ENCODE results near the gene ASTN2. TPM values are rescaled to one million over a fixed set of nuclear protein-coding genes. Genes with fewer than 3 reads are reported as not detected.

Gene ASTN2
- total RNA-seq, 1 experiment from 2014 or later, result 4.8 TPM

GRCh38 chr9:117387422-117387821 lies 27.4 kb downstream of the ASTN2 start:
- ChIA-PET RAD21 (ENCODE audit: low non-redundant PET in 1 of 2, low total read pairs in 2 of 2, uncharacterized antibody in 2 of 2, unreplicated experiment in 2 of 2) (no interaction called here), POLR2A (no interaction called here), CTCF (no interaction called here)
- Histone ChIP-seq H2AFZ (ENCODE audit: low read depth, low read length, poor library complexity, severe bottlenecking) (no peak overlapping the region), H4K20me1 (ENCODE audit: insufficient read depth) (no peaks in the 10 kb centered on the region), H3K9ac (ENCODE audit: low read length) (no peak overlapping the region), H3K4me2 (ENCODE audit: low read length) (no peak overlapping the region), H3K79me2 (ENCODE audit: insufficient read depth, low read length) (no peaks in the 10 kb centered on the region), H3K9me3 (ENCODE audit: control insufficient read depth in 1 of 2, insufficient read depth in 1 of 2, low read depth in 1 of 2, low read length in 2 of 2) (peaks cover 0 to 5% of the 10 kb centered on the region in 2 experiments; a peak in 1 of 4 replicates), H3K4me3 (replicated peaks in 1 of 2; ENCODE audit: low read depth in 1 of 2, low read length in 2 of 2) (no peak overlapping the region), H3K27ac (ENCODE audit: low read depth, low read length) (no peak overlapping the region), H3K36me3 (ENCODE audit: control insufficient read depth in 1 of 2, insufficient read depth in 2 of 2, low read length in 2 of 2) (no peaks in the 10 kb centered on the region), H3K27me3 (ENCODE audit: insufficient read depth, low read length) (no peaks in the 10 kb centered on the region), H3K4me1 (ENCODE audit: control insufficient read depth in 1 of 2, insufficient read depth in 2 of 2, low read length in 2 of 2) (no peaks in the 10 kb centered on the region), H3K9me2 (ENCODE audit: insufficient read depth) (no peaks in the 10 kb centered on the region)
- no TSS peak for BruUV-seq (replicated peaks)
- DNase-seq (ENCODE audit: low read depth, low spot score) (no peak), ATAC-seq (no peak)
- intact Hi-C loops (cut with micrococcal nuclease), result no loop called here
- no peak for TF ChIP-seq CBX3 (IDR thresholded peaks at IDR 0.05; ENCODE audit: low read depth)
- TF ChIP-seq ELF1 (IDR thresholded peaks at IDR 0.05; ENCODE audit: borderline replicate concordance, low read depth), result no peak
- TF ChIP-seq SP1 (IDR thresholded peaks at IDR 0.05; ENCODE audit: low read depth), result no peak
- TF ChIP-seq TCF7L2 (IDR thresholded peaks at IDR 0.05; ENCODE audit: borderline replicate concordance, extremely low read depth, insufficient read depth, insufficient read length), result no peak
- TF ChIP-seq CEBPB (IDR thresholded peaks at IDR 0.05; ENCODE audit: low read depth), result no peak
- no peak for TF ChIP-seq EGR1 (IDR thresholded peaks at IDR 0.05; ENCODE audit: low read depth)
- TF ChIP-seq ZFX (IDR thresholded peaks at IDR 0.05), result no peak

- no peak overlapping the region for H3K27ac ChIP-seq (ENCODE audit: low read depth, low read length)
- no peaks in the 10 kb centered on the region for H3K79me2 ChIP-seq (ENCODE audit: insufficient read depth, low read length)
- POLR2A ChIA-PET, result no interaction called here
- H3K27me3 ChIP-seq (ENCODE audit: insufficient read depth, low read length), result no peaks in the 10 kb centered on the region
- no peak for DNase-seq (ENCODE audit: low read depth, low spot score)
- no peak overlapping the region for H3K4me3 ChIP-seq (replicated peaks in 1 of 2; ENCODE audit: low read depth in 1 of 2, low read length in 2 of 2)
- H3K9me2 ChIP-seq (ENCODE audit: insufficient read depth), result no peaks in the 10 kb centered on the region
- no peaks in the 10 kb centered on the region for H3K4me1 ChIP-seq (ENCODE audit: control insufficient read depth in 1 of 2, insufficient read depth in 2 of 2, low read length in 2 of 2)
- H3K9me3 ChIP-seq (ENCODE audit: control insufficient read depth in 1 of 2, insufficient read depth in 1 of 2, low read depth in 1 of 2, low read length in 2 of 2), result peaks cover 0 to 9% of the 10 kb centered on the region in 2 experiments; a peak in 2 of 4 replicates
- no peak overlapping the region for H2AFZ ChIP-seq (ENCODE audit: low read depth, low read length, poor library complexity, severe bottlenecking)
- ATAC-seq, result no peak
- CTCF ChIA-PET, result no interaction called here
- no TSS peak for BruUV-seq (replicated peaks)
- RAD21 ChIA-PET (ENCODE audit: low non-redundant PET in 1 of 2, low total read pairs in 2 of 2, uncharacterized antibody in 2 of 2, unreplicated experiment in 2 of 2), result no interaction called here
- no peaks in the 10 kb centered on the region for H3K36me3 ChIP-seq (ENCODE audit: control insufficient read depth in 1 of 2, insufficient read depth in 2 of 2, low read length in 2 of 2)
- no peaks in the 10 kb centered on the region for H4K20me1 ChIP-seq (ENCODE audit: insufficient read depth)
- H3K4me2 ChIP-seq (ENCODE audit: low read length), result no peak overlapping the region
- intact Hi-C loops (cut with micrococcal nuclease), result no loop called here
- no peak overlapping the region for H3K9ac ChIP-seq (ENCODE audit: low read length)
- TF ChIP-seq RAD21 (IDR thresholded peaks at IDR 0.05; ENCODE audit: low read depth), result no peak
- TF ChIP-seq ATF3 (IDR thresholded peaks at IDR 0.05), result no peak
- no peak for TF ChIP-seq JUND (IDR thresholded peaks at IDR 0.05)
- TF ChIP-seq SRF (IDR thresholded peaks at IDR 0.05; ENCODE audit: low read depth), result no peak
- no peak for TF ChIP-seq POLR2AphosphoS5 (IDR thresholded peaks at IDR 0.05; ENCODE audit: low read depth, low read length)
Observed at GRCh38 chr9:117379341-117379740, 35.5 kb downstream of the ASTN2 start.
